DND-41 (cell line): Measurements from ENCODE around the gene LONRF2.

Source experiments
- ATAC-seq: fragments of 200-7000 bp; cut with Tn5 transposase; 3 replicates; pipeline ENCODE4 v1.9.1; 2021; ENCODE audit warnings: low read depth; ENCODE audit not compliant: insufficient read depth
- DNase-seq: peaks from one replicate; pipeline ENCODE4 v3.0.0-alpha.2; 2020
- H2AFZ ChIP-seq: 2 replicates; pipeline ENCODE4 v1.6.0; 2012; ENCODE audit warnings: low read depth, low read length
- H3K27ac ChIP-seq: 2 replicates; pipeline ENCODE4 v1.5.1; 2012; ENCODE audit warnings: low read length, inconsistent platforms
- H3K27me3 ChIP-seq: fragments of 200-600 bp; sonication (generic); 2 replicates; pipeline ENCODE4 v1.6.0; 2012; ENCODE audit warnings: low read length, mild to moderate bottlenecking, inconsistent platforms; ENCODE audit not compliant: insufficient read depth, poor library complexity
- H3K36me3 ChIP-seq: 2 replicates; pipeline ENCODE4 v1.5.1; 2012; ENCODE audit warnings: low read length, inconsistent platforms; ENCODE audit not compliant: insufficient read depth
- H3K4me1 ChIP-seq: 2 replicates; pipeline ENCODE4 v1.5.1; 2012; ENCODE audit warnings: mild to moderate bottlenecking, low read length; ENCODE audit not compliant: insufficient read depth
- H3K4me2 ChIP-seq: 2 replicates; pipeline ENCODE4 v1.6.0; 2012; ENCODE audit warnings: mild to moderate bottlenecking, moderate library complexity, low read length, inconsistent platforms; ENCODE audit not compliant: insufficient read depth
- H3K4me3 ChIP-seq, 2 experiments: fragments of 200-600 bp in 1 of 2; shearing (Covaris generic) in 1 of 2; 2 replicates each; pipeline ENCODE4 v1.5.1; 2012 to 2016; ENCODE audit warnings: inconsistent platforms in 2 of 2, low read length in 2 of 2, mild to moderate bottlenecking in 2 of 2, low read depth in 1 of 2, moderate library complexity in 1 of 2
- H3K79me2 ChIP-seq: 2 replicates; pipeline ENCODE4 v1.6.0; 2012; ENCODE audit warnings: low read length, inconsistent platforms; ENCODE audit not compliant: insufficient read depth
- H3K9ac ChIP-seq: 2 replicates; pipeline ENCODE4 v1.6.0; 2012; ENCODE audit warnings: low read depth, mild to moderate bottlenecking, inconsistent platforms, low read length, moderate library complexity
- H3K9me3 ChIP-seq: 2 replicates; pipeline ENCODE4 v1.5.1; 2012; ENCODE audit warnings: low read length, moderate library complexity, mild to moderate bottlenecking, inconsistent platforms; ENCODE audit not compliant: insufficient read depth, severe bottlenecking
- H4K20me1 ChIP-seq: 2 replicates; pipeline ENCODE4 v1.6.0; 2012; ENCODE audit warnings: low read length; ENCODE audit not compliant: insufficient read depth
- CTCF ChIP-seq: IDR thresholded peaks from 2 replicates; pipeline ENCODE4 v1.5.1; 2012; ENCODE audit warnings: borderline replicate concordance, low read length, moderate library complexity, mild to moderate bottlenecking; ENCODE audit not compliant: poor library complexity, severe bottlenecking; ENCODE audit errors: extremely low read depth
- EZH2 ChIP-seq: IDR thresholded peaks from 3 replicates; pipeline ENCODE4 v1.6.1; 2012; ENCODE audit warnings: borderline replicate concordance, low read depth, mild to moderate bottlenecking, moderate library complexity, low read length, inconsistent platforms; ENCODE audit not compliant: severe bottlenecking

LONRF2 gene

DNA sequence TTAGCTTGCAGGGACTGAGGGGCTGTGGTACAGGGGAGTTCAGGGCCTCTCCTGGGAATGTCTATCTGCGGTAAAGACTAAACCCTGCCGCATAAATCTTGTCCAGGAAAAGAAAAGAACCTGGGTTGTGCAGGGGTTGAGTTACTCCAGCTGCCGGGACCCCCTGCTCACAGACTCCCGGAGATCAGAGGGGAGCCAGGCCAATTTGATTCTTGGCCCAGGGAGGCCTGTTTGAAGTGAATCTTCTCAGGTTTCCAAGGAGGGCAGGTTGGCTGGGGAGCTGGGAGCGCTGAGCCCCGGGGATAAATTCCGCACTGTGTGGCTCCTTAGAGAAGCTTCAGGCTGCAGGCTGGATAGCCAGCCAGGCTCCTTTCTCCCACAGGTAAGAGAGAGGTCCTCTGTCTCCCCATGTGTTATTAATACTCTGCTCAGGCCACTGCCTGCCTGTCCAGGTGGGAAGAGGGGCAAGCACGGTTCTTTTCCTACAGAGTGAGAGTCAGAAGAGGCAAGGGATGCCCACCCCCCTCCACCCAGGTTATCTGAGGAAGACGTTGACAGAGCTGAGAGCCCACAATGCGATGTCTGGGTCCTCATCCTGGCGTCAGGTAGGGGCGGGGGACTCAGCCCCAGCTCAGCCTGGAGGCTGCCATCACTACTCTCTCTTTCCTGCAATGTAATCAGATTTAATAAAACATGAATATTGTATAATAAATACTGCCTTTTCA is 82.7 kb downstream of the LONRF2 start:
- H3K9me3 ChIP-seq: no peaks in the 10 kb centered on the region
- H4K20me1 ChIP-seq: no peaks in the 10 kb centered on the region
- H3K79me2 ChIP-seq: no peaks in the 10 kb centered on the region
- no peaks in the 10 kb centered on the region for H3K36me3 ChIP-seq
- H3K4me3 ChIP-seq: no peak overlapping the region
- peaks cover 8% of the 10 kb centered on the region for H3K4me1 ChIP-seq
- no peak overlapping the region for H3K9ac ChIP-seq
- H3K27ac ChIP-seq: no peak overlapping the region
- no peak overlapping the region for H3K4me2 ChIP-seq
- TF ChIP-seq EZH2 (no peak), CTCF (no peak)
- DNase-seq: no peak
- no peaks in the 10 kb centered on the region for H3K27me3 ChIP-seq
- no peak for ATAC-seq
- H2AFZ ChIP-seq: no peak overlapping the region

DNA sequence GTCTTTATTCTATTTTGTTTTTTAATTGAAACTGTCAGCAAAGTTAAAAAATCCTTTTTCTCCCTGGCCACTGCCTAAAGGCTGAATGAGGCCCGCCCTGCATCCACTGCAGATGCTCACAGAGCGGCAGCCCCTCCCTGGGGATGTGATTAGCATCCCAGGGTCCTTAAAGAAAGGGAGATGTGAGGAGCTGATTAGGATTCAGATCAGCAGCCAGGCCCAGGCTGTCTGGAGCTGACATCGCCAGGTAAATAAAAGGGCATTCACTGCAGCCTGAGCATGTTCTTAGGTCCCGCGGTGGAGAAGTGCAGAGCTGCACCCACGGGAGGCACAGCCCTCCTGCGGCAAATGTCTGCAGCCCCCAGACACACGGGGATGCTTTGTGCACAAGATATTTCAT is 83.8 kb downstream of the LONRF2 start:
- Histone ChIP-seq H3K4me1 (peaks cover 8% of the 10 kb centered on the region), H2AFZ (no peak overlapping the region), H4K20me1 (no peaks in the 10 kb centered on the region), H3K9me3 (no peaks in the 10 kb centered on the region), H3K27ac (no peak overlapping the region), H3K9ac (no peak overlapping the region), H3K36me3 (no peaks in the 10 kb centered on the region), H3K79me2 (no peaks in the 10 kb centered on the region), H3K4me2 (no peak overlapping the region), H3K27me3 (no peaks in the 10 kb centered on the region), H3K4me3 (no peak overlapping the region)
- DNase-seq: no peak
- TF ChIP-seq EZH2 (no peak), CTCF (no peak)
- ATAC-seq: no peak

GRCh38 chr2:100237770-100238169 is 84.5 kb downstream of the LONRF2 start:
- Histone ChIP-seq H3K27ac (no peak overlapping the region), H3K4me1 (peaks cover 8% of the 10 kb centered on the region), H3K79me2 (no peaks in the 10 kb centered on the region), H3K36me3 (no peaks in the 10 kb centered on the region), H3K4me3 (no peak overlapping the region), H3K27me3 (no peaks in the 10 kb centered on the region), H3K4me2 (no peak overlapping the region), H4K20me1 (no peaks in the 10 kb centered on the region), H3K9me3 (no peaks in the 10 kb centered on the region), H2AFZ (no peak overlapping the region), H3K9ac (no peak overlapping the region)
- no peak for ATAC-seq
- DNase-seq: no peak
- TF ChIP-seq CTCF (peak; percentile 25), EZH2 (no peak)
